OCI-LY7 (cell line): ENCODE results near the gene AKR1A1. TPM values are rescaled to one million over a fixed set of nuclear protein-coding genes. Genes with fewer than 3 reads are reported as not detected.
A peak's percentile ranks its signal among the peaks of the same experiment; 100 is the strongest.

Experiments
- BruUV-seq: library from RNA; stranded (reverse); fragments of 400-500 nt; replicated peaks from 2 replicates; lab custom pipeline; 2021; lab: Mats Ljungman, UMichigan
- CTCF ChIA-PET: fragments of 300-600 bp; sonication (Branson Sonifier 250); formaldehyde crosslinking; loops from one replicate; lab custom pipeline; 2022; ENCODE audit warnings: antibody characterized with exemption; ENCODE audit not compliant: unreplicated experiment; lab: Charles Lee
- POLR2A ChIA-PET: fragments of 300-600 bp; sonication (Branson Sonifier 250); formaldehyde crosslinking; loops from one replicate; lab custom pipeline; 2022; ENCODE audit warnings: antibody characterized with exemption; lab: Charles Lee
- DNase-seq: peaks from one replicate; pipeline ENCODE4 v3.0.0-alpha.2; 2015; ENCODE audit warnings: low spot score
- H2AFZ ChIP-seq: fragments of 200-600 bp; sonication (generic), shearing (Covaris generic); 2 replicates; pipeline ENCODE4 v1.6.1; 2014; ENCODE audit warnings: mild to moderate bottlenecking, antibody characterized with exemption, low read length, moderate library complexity
- H3K27ac ChIP-seq: fragments of 200-600 bp; sonication (generic); 2 replicates; pipeline ENCODE4 v1.5.1; 2014; ENCODE audit warnings: mixed run types, low read depth, mild to moderate bottlenecking, moderate library complexity, low read length, inconsistent platforms; ENCODE audit not compliant: poor library complexity, severe bottlenecking
- H3K36me3 ChIP-seq: fragments of 200-600 bp; sonication (generic); 2 replicates; pipeline ENCODE4 v1.6.1; 2014; ENCODE audit warnings: mild to moderate bottlenecking, antibody characterized with exemption, low read length, moderate library complexity, mixed read lengths; ENCODE audit not compliant: insufficient read depth
- H3K4me1 ChIP-seq: fragments of 200-600 bp; sonication (generic); 2 replicates; pipeline ENCODE4 v1.5.1; 2014; ENCODE audit warnings: mild to moderate bottlenecking, low read length; ENCODE audit not compliant: insufficient read depth, poor library complexity, severe bottlenecking
- H3K4me2 ChIP-seq: fragments of 200-600 bp; sonication (generic); 2 replicates; pipeline ENCODE4 v1.6.1; 2014; ENCODE audit warnings: mild to moderate bottlenecking, low read length
- H3K4me3 ChIP-seq: fragments of 200-600 bp; sonication (generic); 2 replicates; pipeline ENCODE4 v1.5.1; 2014; ENCODE audit warnings: mild to moderate bottlenecking, low read depth, low read length; ENCODE audit not compliant: poor library complexity, severe bottlenecking
- H3K79me2 ChIP-seq: fragments of 200-600 bp; sonication (generic); 2 replicates; pipeline ENCODE4 v1.6.1; 2016; ENCODE audit warnings: low read depth, mild to moderate bottlenecking, low read length, moderate library complexity, mixed read lengths; ENCODE audit not compliant: insufficient read depth
- H3K9me2 ChIP-seq: fragments of 200-600 bp; sonication (generic); 2 replicates; pipeline ENCODE4 v1.6.1; 2016; ENCODE audit warnings: mild to moderate bottlenecking, low read length, mixed read lengths; ENCODE audit not compliant: insufficient read depth
- H3K9me3 ChIP-seq: fragments of 200-600 bp; sonication (generic); 2 replicates; pipeline ENCODE4 v1.6.1; 2014; ENCODE audit warnings: mild to moderate bottlenecking, mixed run types, low read length, mixed read lengths
- H4K20me1 ChIP-seq: fragments of 200-600 bp; sonication (generic); 2 replicates; pipeline ENCODE4 v1.6.1; 2014; ENCODE audit warnings: mild to moderate bottlenecking, antibody characterized with exemption, low read length, moderate library complexity, mixed read lengths; ENCODE audit not compliant: insufficient read depth
- CTCF ChIP-seq: fragments of 200-600 bp; sonication (generic); conservative IDR thresholded peaks from 2 replicates; pipeline ENCODE4 v1.5.1; 2014; ENCODE audit warnings: mild to moderate bottlenecking, antibody characterized with exemption, low read length, moderate library complexity, mixed read lengths
- EZH2phosphoT487 ChIP-seq: fragments of 200-600 bp; sonication (generic); IDR thresholded peaks from 2 replicates; pipeline ENCODE4 v1.6.1; 2018; ENCODE audit warnings: low read depth, borderline replicate concordance, mild to moderate bottlenecking, mixed run types, antibody characterized with exemption, low read length, moderate library complexity, mixed read lengths
- intact Hi-C: fragments of 100-400 bp; cut with micrococcal nuclease; formaldehyde crosslinking; loops from one replicate; pipeline ENCODE4 v1.10.0; 2022; ENCODE audit not compliant: unreplicated experiment
- total RNA-seq, 2 experiments: library from RNA; depleted of rRNA in 1 of 2; stranded (reverse); fragments of >200 nt in 1 of 2; shearing (Covaris generic) in 1 of 2; gene quantifications; 2 replicates each; pipeline ENCODE4 v1.2.3, GENCODE V29; 2014 to 2022

The AKR1A1 gene
- total RNA-seq, 2 experiments from 2014 or later, result 141 to 142 TPM

- Histone ChIP-seq H3K4me2 (peak overlapping the region; percentile 97), H3K4me1 (peaks cover 48% of the 10 kb centered on the region), H2AFZ (no peak overlapping the region), H3K4me3 (peak overlapping the region; percentile 99), H3K79me2 (peaks cover 67% of the 10 kb centered on the region), H3K36me3 (peaks cover 58% of the 10 kb centered on the region), H3K27ac (no peak overlapping the region), H3K9me3 (no peaks in the 10 kb centered on the region), H4K20me1 (peaks cover 30% of the 10 kb centered on the region), H3K9me2 (no peaks in the 10 kb centered on the region)
- CTCF ChIA-PET, result interaction anchor here (0.6 kb wide), 1 partner anchor 26 kb away, joined by 4 read pairs; no protein-coding TSS in a partner anchor
- intact Hi-C loops, result no loop called here
- TF ChIP-seq CTCF (no peak), EZH2phosphoT487 (no peak)
- no TSS peak for BruUV-seq
- no peak for DNase-seq
- POLR2A ChIA-PET, result interaction anchor here (0.6 to 2.5 kb wide), 5 partner anchors 14 to 284 kb away, joined by 3 to 6 read pairs (median 4); partner anchors contain the start of genes MUTYH and TOE1
Observed at GRCh38 chr1:45585496-45586075, 35.0 kb downstream of the AKR1A1 start.

DNA sequence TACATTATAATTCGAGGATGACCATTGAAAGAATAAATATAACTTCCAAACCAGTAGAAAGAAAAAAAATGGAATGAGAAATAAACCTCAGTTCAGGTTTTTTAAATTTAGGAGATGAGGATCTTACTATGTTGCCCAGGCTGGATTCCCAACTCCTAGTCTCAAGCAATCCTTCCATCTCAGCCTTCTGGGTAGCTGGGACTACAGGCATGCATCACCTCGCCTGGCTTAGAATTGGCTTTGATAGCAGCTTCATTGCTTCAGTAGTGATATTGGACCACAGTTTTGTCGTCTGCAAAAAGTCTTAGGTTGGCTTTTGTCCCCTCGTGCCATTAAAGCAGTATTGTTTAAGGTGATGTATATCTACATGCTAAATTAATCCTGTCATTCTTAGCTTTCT, 36.1 kb downstream of the AKR1A1 start:
- H3K4me1 ChIP-seq, result peaks cover 45% of the 10 kb centered on the region
- no peak for DNase-seq
- no peaks in the 10 kb centered on the region for H3K9me3 ChIP-seq
- intact Hi-C loops, result no loop called here
- peak overlapping the region; percentile 97 for H3K4me2 ChIP-seq
- ChIA-PET POLR2A (interaction anchor here (0.7 to 1.5 kb wide), 3 partner anchors 13 to 499 kb away, joined by 4 to 5 read pairs (median 4); partner anchors contain the start of genes MUTYH and TOE1), CTCF (no interaction called here)
- no peak overlapping the region for H3K27ac ChIP-seq
- no peaks in the 10 kb centered on the region for H3K9me2 ChIP-seq
- H4K20me1 ChIP-seq, result peaks cover 30% of the 10 kb centered on the region
- peaks cover 79% of the 10 kb centered on the region for H3K79me2 ChIP-seq
- H2AFZ ChIP-seq, result no peak overlapping the region
- peak overlapping the region; percentile 99 for H3K4me3 ChIP-seq
- TF ChIP-seq EZH2phosphoT487, result no peak
- peaks cover 70% of the 10 kb centered on the region for H3K36me3 ChIP-seq
- BruUV-seq, result no TSS peak

GRCh38 chr1:45589861-45590260, 39.2 kb downstream of the AKR1A1 start:
- no peak for DNase-seq
- ChIA-PET POLR2A (interaction anchor here (0.6 kb wide), 1 partner anchor 161 kb away, joined by 3 read pairs; no protein-coding TSS in a partner anchor), CTCF (no interaction called here)
- Histone ChIP-seq H4K20me1 (peaks cover 33% of the 10 kb centered on the region), H3K36me3 (peaks cover 97% of the 10 kb centered on the region), H3K79me2 (peaks cover 100% of the 10 kb centered on the region), H3K9me3 (no peaks in the 10 kb centered on the region), H3K4me2 (no peak overlapping the region), H3K4me3 (no peak overlapping the region), H2AFZ (no peak overlapping the region), H3K4me1 (peaks cover 31% of the 10 kb centered on the region), H3K9me2 (no peaks in the 10 kb centered on the region), H3K27ac (no peak overlapping the region)
- intact Hi-C loops, result no loop called here
- TF ChIP-seq EZH2phosphoT487 (no peak), CTCF (no peak)
- BruUV-seq, result no TSS peak
